Skin epidermis (tissue), 12 donors: ENCODE data around the gene TP53I11.

ENCODE experiments used
- H3K27ac ChIP-seq, 21 experiments: fragments of 200-600 bp; sonication (generic) in 11 of 21; one replicate each; pipeline ENCODE4 v1.5.0; 2020; ENCODE audit warnings: mild to moderate bottlenecking in 3 of 21, inconsistent platforms in 2 of 21, moderate library complexity in 2 of 21
- H3K4me3 ChIP-seq, 7 experiments: fragments of 200-600 bp; sonication (generic) in 2 of 7; one replicate each; pipeline ENCODE4 v1.5.0; 2020; ENCODE audit warnings: inconsistent platforms in 2 of 7, mild to moderate bottlenecking in 2 of 7, moderate library complexity in 1 of 7

The TP53I11 gene

DNA sequence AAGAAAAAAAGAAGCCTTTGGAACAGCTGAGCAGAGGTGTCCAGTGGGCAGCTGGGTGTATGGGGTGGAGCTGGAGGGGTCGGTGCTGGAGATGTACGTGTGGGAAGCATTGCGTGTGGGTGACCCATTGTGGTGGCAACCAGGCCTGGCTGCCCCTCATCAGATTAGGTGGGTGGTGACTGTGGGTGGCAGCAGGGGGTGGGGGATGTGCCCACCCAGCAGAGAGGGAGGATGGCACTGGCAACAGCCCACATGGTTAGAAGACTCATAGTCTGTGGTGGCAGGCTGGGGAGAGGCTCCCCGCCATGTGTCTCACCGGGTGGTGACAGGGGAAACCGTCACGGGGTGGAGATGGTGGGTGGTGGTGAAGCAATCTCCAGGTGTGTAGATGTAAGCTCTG is 27.6 kb downstream of the TP53I11 start:
- no peak overlapping the region for H3K27ac ChIP-seq
- H3K4me3 ChIP-seq = no peak overlapping the region

DNA sequence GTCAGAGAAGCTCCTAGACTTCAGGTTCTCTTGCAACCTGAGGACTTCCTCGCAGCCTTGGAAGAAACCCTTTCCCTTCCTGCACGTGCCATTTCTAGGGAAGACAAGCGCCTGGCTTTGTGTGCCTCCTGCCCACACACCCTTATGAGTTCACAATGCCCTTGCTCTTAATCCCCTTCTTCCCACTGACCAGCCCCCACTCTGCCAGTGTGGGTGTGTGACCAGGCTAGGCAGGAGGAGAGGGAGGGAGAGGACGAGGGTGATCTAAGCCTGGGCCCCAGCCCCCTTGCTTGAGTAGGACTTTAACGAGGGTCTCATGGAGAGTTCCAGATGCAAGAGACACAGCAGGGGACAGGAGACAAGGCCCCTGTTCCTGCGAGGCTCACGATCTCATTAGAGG is 30.2 kb downstream of the TP53I11 start:
- Histone ChIP-seq H3K27ac (no peak overlapping the region), H3K4me3 (no peak overlapping the region)

DNA sequence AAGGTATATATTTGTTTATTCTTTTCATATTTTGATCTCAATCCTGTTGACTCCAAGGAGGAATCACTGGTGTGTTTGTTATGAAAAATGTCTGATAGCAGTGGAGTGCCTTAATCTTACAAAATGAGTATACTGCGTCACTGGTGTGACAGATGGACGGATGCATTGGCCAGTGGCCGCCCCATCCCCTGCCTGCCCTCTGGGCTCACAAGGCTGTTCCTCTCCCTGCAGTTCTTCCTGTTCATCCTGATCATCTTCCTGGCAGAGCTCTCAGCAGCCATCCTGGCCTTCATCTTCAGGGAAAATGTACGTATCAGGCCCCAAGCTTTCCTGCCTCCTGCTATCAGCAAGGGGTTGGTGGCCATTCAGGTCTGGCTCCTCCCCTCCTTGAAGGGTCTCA is 32.9 kb downstream of the TP53I11 start:
- Histone ChIP-seq H3K27ac (no peak overlapping the region), H3K4me3 (no peak overlapping the region)

DNA sequence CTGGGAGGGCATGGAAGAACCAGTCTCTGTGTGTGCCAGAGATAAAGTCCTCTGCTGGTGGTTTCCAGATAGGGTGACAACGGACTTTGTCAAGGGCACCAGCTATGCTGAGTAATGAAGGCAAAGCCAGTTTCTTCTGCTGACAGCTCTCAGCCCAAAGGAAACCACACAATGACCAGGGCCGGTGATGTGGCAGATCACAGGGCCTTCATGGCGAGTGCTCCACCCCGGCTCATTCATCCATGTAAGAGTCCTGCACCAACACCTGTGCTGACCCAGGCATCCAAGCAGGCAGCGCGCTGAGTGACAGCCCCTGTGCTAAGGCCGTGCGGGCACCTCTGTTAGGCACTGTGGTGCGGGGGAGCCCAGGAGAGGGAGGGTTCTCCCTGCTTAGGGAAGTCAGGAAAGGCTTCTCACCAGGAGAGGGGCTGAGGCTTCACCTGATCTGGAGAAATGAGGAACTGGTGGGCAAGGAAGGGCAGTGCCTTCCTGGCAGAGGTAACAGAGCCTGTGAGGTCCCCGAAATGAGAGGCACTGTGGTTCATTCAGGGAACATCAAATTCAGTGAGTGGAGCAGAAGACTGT is 33.8 kb downstream of the TP53I11 start:
- Histone ChIP-seq H3K4me3 (no peak overlapping the region), H3K27ac (no peak overlapping the region)

DNA sequence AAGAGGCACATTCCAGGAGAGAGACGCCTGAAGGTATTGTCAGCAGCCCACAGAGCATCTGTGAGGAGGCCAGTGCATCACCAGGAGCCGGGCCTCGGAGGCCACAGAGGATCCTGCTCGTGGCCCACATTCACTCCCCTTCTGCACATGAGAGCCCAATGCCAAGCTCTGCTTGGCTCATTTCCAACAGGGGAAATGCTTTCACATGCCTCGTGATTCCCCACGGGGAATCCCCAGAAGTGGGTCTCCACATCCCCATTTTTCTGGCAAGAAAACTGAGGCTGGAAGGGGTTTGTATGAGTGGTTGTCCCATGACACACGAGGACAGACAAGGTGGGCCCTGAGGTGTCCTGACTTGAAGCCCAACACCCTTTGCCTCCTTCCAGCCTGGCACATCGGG is 34.4 kb downstream of the TP53I11 start:
- H3K27ac ChIP-seq = no peak overlapping the region
- no peak overlapping the region for H3K4me3 ChIP-seq

DNA sequence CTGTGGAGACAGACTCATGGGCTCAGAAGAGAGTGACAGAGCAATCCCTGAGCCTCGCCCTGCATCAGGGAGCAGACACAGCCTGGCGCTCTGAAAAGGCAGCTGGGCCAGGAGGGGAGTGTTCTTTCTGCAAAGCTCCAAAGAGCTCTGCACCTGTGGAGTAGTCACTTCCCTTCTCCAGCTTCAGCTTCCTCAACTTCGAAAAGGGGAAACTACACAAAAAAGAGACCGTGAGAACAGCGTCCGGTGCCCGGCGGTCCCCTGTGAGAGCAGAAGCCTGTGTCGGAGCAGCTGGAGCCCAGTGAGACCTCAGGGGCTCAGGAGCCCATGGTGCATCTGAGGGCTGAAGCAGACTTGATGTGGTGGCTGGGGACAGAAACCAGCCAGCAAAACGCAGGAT is 35.1 kb downstream of the TP53I11 start:
- Histone ChIP-seq H3K4me3 (no peak overlapping the region), H3K27ac (no peak overlapping the region)

DNA sequence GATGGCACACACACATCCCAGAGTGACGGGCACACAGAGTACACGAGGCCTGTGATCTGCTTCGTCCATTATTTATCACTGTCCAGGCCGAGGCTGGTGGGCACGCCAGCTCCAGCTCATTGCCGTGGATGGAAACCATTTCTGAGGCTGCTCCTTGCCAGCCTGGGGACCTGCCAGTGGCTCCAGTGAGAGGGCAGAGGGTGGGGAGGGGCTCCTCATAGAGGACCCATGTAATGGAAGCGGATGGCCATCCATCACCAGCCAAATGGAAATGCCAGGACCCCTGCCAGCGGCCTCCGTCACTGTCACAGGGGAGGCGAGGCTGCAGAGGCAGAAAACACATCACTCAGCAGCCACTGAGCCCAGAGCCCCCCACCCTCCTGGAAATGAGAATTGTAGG is 35.7 kb downstream of the TP53I11 start:
- Histone ChIP-seq H3K27ac (no peak overlapping the region), H3K4me3 (no peak overlapping the region)

GRCh38 chr11:44914105-44914504 is 36.6 kb downstream of the TP53I11 start:
- H3K27ac ChIP-seq = no peak overlapping the region
- H3K4me3 ChIP-seq = no peak overlapping the region

DNA sequence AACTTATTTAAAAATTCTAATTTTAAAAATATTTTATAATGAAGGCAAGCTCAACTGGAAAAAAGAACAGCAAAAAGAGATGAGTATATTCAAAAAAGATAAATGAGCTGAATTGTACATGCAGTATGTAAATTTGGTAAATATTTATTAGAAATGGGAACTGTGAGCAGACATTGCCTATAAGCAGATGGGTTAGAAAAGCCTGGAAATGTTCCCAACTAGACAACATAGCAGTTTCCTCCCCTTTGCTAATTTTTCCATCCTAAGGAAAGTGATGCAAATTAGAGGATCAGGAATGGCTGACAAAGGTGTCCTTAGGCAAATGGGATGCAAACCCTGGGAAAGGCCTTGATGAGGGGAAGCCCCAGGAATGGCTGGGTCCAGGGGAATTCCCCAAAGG is 37.2 kb downstream of the TP53I11 start:
- H3K4me3 ChIP-seq = no peak overlapping the region
- no peak overlapping the region for H3K27ac ChIP-seq

DNA sequence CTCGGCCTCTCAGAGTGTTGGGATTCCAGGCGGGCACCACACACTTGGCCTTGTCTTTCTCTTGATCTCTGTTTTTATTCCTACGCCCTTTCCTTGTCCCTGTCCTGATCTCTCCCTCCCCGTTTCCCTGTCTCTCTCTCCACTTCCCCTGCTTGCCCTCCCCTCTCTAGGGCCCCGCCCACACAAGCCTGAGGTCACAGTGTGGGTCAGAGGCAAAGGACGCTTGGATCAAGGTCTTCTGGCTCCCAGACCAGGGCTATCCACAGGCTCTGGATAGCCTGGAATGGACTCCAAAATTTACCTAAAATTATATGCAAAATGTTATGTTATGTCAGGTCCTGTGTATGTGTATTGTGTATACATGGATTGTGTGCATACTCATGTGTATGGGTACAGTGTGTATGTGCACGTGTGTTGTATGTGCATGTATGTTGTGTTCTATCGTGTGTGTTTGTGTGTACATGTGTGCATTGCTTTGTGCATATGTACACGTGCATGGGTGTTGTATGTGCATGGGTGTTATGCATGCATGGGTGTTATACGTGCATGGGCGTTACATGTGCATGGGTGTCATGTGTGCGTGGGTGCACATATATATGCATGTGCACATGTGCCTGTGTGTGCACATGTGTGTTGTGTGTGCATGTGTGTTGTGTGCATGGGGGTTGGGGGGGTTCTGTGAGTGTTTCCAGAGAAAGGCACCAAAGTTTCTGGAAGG is 38.3 kb downstream of the TP53I11 start:
- H3K4me3 ChIP-seq = no peak overlapping the region
- no peak overlapping the region for H3K27ac ChIP-seq

GRCh38 chr11:44911029-44911814 is 39.5 kb downstream of the TP53I11 start:
- Histone ChIP-seq H3K27ac (no peak overlapping the region), H3K4me3 (no peak overlapping the region)

GRCh38 chr11:44910591-44910990 is 40.1 kb downstream of the TP53I11 start:
- Histone ChIP-seq H3K27ac (no peak overlapping the region), H3K4me3 (no peak overlapping the region)

DNA sequence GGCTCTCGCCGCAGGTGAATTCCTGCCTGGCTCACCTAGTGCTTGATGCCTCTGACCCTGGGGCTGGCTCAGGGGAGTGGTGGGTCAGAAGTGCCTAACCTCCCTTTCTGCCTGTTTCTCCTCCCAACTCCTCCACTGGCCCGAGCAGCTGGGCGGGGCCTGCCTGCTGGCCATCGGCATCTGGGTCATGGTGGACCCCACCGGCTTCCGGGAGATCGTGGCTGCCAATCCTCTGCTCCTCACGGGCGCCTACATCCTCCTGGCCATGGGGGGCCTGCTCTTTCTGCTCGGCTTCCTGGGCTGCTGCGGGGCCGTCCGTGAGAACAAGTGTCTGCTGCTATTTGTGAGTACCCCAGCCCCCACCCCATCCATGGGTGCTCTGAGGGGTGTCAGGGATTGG is 41.1 kb downstream of the TP53I11 start:
- no peak overlapping the region for H3K4me3 ChIP-seq
- no peak overlapping the region for H3K27ac ChIP-seq

DNA sequence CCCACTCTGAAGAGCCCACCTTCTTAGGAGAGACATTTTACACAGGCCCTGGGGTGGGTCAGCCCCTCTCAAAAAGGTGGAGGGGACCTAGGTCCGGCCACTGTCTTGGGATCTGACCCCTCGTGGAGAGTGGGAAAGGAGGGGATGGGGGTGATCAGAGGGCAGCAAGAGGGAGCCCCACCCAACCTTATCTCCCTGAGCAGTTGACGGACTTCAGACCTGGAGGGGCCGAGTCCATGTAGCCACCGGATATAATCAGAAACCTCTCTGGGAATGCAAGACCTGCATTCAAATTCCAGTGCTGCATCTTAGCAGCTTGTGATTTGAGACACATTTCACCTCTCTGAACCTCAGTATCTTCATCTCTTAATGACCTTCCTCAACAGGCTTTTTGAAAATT is 44.0 kb downstream of the TP53I11 start:
- H3K27ac ChIP-seq = no peak overlapping the region

GRCh38 chr11:44905131-44905866 is 45.4 kb downstream of the TP53I11 start:
- Histone ChIP-seq H3K27ac (no peak overlapping the region), H3K4me3 (no peak overlapping the region)

More for the DNA sequence above, 44.0 kb downstream of the TP53I11 start:
- H3K4me3 ChIP-seq = no peak overlapping the region

DNA sequence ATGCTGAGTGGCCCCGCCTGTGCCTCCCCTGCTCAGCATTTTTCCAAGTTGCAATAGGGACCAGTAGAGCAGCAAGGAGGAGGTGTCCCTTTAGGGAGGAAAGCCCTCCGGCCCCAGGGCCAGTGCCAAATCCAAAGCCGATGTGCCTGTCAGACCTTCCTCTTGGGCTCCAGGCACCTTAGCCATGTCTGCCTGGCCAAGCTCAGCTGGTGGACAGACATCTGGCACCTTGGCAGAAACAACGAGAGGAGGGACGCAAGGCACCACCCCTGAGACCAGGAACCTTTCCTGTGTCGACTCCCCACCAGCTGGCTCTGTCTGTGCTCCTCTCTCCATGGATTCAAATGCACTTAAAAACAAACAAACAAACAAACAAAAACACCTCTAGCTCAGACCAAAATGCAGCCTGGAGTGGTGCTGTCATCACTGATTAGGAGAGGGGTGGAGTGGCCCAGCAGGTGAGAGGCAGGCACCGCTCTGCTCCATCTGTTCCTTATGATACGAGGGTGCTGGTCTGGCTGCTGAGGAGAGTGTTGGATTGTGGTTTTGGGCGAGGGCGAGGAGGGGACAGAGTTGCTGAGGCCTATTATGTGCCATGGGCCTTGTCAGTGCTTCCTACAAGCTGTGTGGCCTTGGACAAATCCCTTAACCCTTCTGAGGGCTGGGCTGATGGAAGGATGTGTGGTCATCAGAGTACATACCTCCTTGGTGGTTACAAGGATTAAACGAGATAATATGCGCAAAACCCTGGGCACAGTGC is 46.2 kb downstream of the TP53I11 start:
- no peak overlapping the region for H3K4me3 ChIP-seq
- no peak overlapping the region for H3K27ac ChIP-seq

GRCh38 chr11:44903518-44903917 is 47.2 kb downstream of the TP53I11 start:
- no peak overlapping the region for H3K27ac ChIP-seq
- H3K4me3 ChIP-seq = no peak overlapping the region

DNA sequence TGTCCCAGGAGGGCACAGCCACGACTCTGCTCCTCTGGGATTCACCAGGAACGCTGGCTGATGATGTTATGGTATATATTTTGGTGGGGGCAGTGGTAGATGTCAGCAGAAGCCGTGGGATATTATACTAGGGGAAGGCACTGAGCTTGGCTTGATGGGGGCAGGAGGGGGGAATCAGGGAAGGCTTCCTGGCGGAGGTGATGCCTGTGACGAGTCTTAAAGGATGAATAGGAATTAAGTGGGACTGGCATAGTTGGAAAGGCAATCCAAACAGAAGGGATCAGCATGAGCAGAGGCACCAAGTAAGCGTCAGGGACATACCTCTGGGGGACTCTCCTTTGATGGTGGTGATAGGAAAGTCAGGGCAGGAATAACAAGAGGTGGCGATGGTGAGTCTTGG is 47.6 kb downstream of the TP53I11 start:
- Histone ChIP-seq H3K27ac (no peak overlapping the region), H3K4me3 (no peak overlapping the region)

GRCh38 chr11:44901786-44902185 is 48.9 kb downstream of the TP53I11 start:
- Histone ChIP-seq H3K4me3 (no peak overlapping the region), H3K27ac (peak overlapping the region in 2 of 21 experiments; percentile 38 to 73)
